Heart right ventricle (tissue), 16 donors: ENCODE measurements around the gene HORMAD2. TPM values are rescaled to one million over a fixed set of nuclear protein-coding genes. Genes with fewer than 3 reads are reported as not detected.
"Not testable (repeated sequence)": the region's sequence is repeated elsewhere in the genome, so short reads cannot be mapped to it uniquely, and the experiment has no call there.

Source experiments
- ATAC-seq, 8 donors: fragments of 200-7000 bp; cut with Tn5 transposase; one replicate each; pipeline ENCODE4 v1.9.1; 2020; ENCODE audit warnings: mild to moderate bottlenecking in 8 of 8, moderate library complexity in 8 of 8, moderate number of reproducible peaks in 1 of 8
- DNase-seq, 2 donors: peaks; one replicate each; pipeline ENCODE4 v3.0.0-alpha.2; 2020
- H3K27ac ChIP-seq, 10 donors: fragments of 200-600 bp; sonication (generic) in 2 of 10; one replicate each; pipeline versions ENCODE4 v1.5.0 to v1.8.0; 2020 to 2022; ENCODE audit warnings: mild to moderate bottlenecking in 3 of 10
- H3K27me3 ChIP-seq, 7 donors: fragments of 200-600 bp; one replicate each; pipeline ENCODE4 v1.8.0; 2021 to 2022; ENCODE audit warnings: mild to moderate bottlenecking in 2 of 7
- H3K36me3 ChIP-seq, 9 donors: fragments of 200-600 bp; sonication (generic) in 1 of 9; one replicate each; pipeline versions ENCODE4 v1.5.0 to v1.8.0; 2020 to 2022; ENCODE audit warnings: mild to moderate bottlenecking in 2 of 9
- H3K4me1 ChIP-seq, 9 donors: fragments of 200-600 bp; sonication (generic) in 1 of 9; one replicate each; pipeline versions ENCODE4 v1.5.0 to v1.8.0; 2020 to 2022; ENCODE audit warnings: mild to moderate bottlenecking in 4 of 9
- H3K4me3 ChIP-seq, 10 donors: fragments of 200-600 bp; sonication (generic) in 2 of 10; one replicate each; pipeline versions ENCODE4 v1.5.0 to v1.8.0; 2020 to 2022; ENCODE audit warnings: mild to moderate bottlenecking in 7 of 10, moderate library complexity in 2 of 10
- H3K9me3 ChIP-seq, 11 donors: fragments of 200-600 bp in 10 of 11; sonication (generic) in 2 of 11; one replicate each; pipeline versions ENCODE4 v1.5.0 to v1.8.0; 2013 to 2022; ENCODE audit warnings: mild to moderate bottlenecking in 2 of 11, control low read depth in 1 of 11, moderate library complexity in 1 of 11
- WGBS, 2 donors: extraction: QIAGEN DNeasy Blood & Tissue Kit; methylation state at CpG; one replicate each; pipeline ENCODE4 v1.1.7; 2013; ENCODE audit warnings: inconsistent platforms in 1 of 2; 5-methylcytosine and 5-hydroxymethylcytosine counted together
- intact Hi-C, 10 donors: fragments of 100-400 bp; cut with DNase I; formaldehyde crosslinking; loops; one replicate each; pipeline versions ENCODE4 v1.11.1 to v1.14.2; 2022
- polyA plus RNA-seq, 2 donors: library from polyadenylated mRNA; stranded (reverse); fragments of 200-250 nt; gene quantifications; one replicate each; pipeline ENCODE4 v1.2.3, GENCODE V29; 2013
- total RNA-seq, 10 donors: library from RNA; stranded (reverse); fragmentation: NEBNext Ultra II Directional in 3 of 10; extraction: Animal tissue kit (Norgen Biotek cat#: 25700) in 3 of 10; gene quantifications; one replicate each; pipeline versions ENCODE4 v1.2.1 to v1.2.4, GENCODE V29; 2021 to 2023
- TF ChIP-seq, protein P1 (sequence below), 9 donors: fragments of 200-600 bp; sonication (generic) in 2 of 9; IDR thresholded peaks; one replicate each; pipeline versions ENCODE4 v1.5.0 to v1.8.0; 2021 to 2022; ENCODE audit warnings: antibody characterized with exemption in 9 of 9, mild to moderate bottlenecking in 5 of 9, moderate library complexity in 1 of 9
- donor health status: Arrhythmogenic right ventricular cardiomyopathy.
- donor health status: ischemic (EF 13 %, LVEDD 7.1; RV severe dilation, severe dysfunction).
- donor health status: healthy with polysubstance abuse.
- donor health status: DM: no; HTN: yes; CAD: no.
- donor health status: DM: no; HTN: no; CAD: no.
- donor health status: ischemic (EF 25% LVEDD 6.9; RV normal size, moderate dysfunction).
- donor health status: ischemic (EF 25% LVEDD 5.7; RV mildly dilated, moderate dysfunction).
- donor health status: healthy.
- donor health status: DM: yes; HTN: yes; CAD: no.
- donor health status: Ischemic cardiomyopathy.
- donor health status: ischemic (EF 35%, LVEDD 5.7; RV mildly dilated, moderate dysfunction).
- donor health status: nonischemic (EF 11% LVEDD 7.7; RV severe dilation, severe dysfunction).
- donor health status: DM: yes; HTN: yes; CAD: no.
- donor health status: PGD.
- donor health status: ischemic (EF 29% LVEDD 5.4; RV normal size, mild dysfunction).
- donor health status: nonischemic (EF 23%, LVEDD 6.1; RV moderate dilation, normal function).

HORMAD2 gene
- total and polyA plus RNA-seq, 12 donors = not detected

GRCh38 chr22:30092686-30093085 lies 12.4 kb downstream of the HORMAD2 start:
- TF ChIP-seq, protein P1, sequence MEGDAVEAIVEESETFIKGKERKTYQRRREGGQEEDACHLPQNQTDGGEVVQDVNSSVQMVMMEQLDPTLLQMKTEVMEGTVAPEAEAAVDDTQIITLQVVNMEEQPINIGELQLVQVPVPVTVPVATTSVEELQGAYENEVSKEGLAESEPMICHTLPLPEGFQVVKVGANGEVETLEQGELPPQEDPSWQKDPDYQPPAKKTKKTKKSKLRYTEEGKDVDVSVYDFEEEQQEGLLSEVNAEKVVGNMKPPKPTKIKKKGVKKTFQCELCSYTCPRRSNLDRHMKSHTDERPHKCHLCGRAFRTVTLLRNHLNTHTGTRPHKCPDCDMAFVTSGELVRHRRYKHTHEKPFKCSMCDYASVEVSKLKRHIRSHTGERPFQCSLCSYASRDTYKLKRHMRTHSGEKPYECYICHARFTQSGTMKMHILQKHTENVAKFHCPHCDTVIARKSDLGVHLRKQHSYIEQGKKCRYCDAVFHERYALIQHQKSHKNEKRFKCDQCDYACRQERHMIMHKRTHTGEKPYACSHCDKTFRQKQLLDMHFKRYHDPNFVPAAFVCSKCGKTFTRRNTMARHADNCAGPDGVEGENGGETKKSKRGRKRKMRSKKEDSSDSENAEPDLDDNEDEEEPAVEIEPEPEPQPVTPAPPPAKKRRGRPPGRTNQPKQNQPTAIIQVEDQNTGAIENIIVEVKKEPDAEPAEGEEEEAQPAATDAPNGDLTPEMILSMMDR (IDR thresholded peaks at IDR 0.05) = no peak
- DNase-seq = no peak
- WGBS, 2 donors = 69 to 79% methylated on average over 1 of the region's 1 CpG
- H3K27ac ChIP-seq = no peak overlapping the region
- peaks cover 0 to 40% (median 18%) of the 10 kb centered on the region in 7 donors for H3K27me3 ChIP-seq
- no peak overlapping the region for H3K4me3 ChIP-seq
- peaks cover 0 to 10% (median 6%) of the 10 kb centered on the region in 11 donors for H3K9me3 ChIP-seq
- intact Hi-C loops = loop anchor here in 1 of 10 donors (5.0 kb wide), 1 partner anchor 460 kb away; no protein-coding TSS in a partner anchor
- no peak for ATAC-seq
- H3K36me3 ChIP-seq = no peaks in the 10 kb centered on the region
- peaks cover 0 to 7% (median 0%) of the 10 kb centered on the region in 9 donors for H3K4me1 ChIP-seq

DNA sequence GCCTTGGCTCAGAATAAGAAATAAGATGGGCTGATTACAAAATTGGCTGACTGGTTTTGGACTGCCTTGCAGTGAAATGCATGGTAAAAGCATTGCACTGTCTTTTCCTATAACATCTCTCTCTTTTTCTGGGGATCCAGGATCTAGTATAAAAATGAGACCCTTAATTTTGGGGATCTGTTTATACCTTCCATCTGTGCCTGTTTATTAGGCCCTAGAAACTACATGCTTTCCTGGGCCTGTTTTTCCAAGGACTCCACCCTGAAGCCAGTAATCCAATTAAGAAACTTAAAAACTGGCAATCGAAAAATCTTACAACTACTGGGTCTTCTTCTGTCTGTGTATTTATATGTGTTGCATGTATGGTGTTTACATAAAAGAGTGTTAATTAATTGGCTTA lies 14.5 kb downstream of the HORMAD2 start:
- ATAC-seq = no peak
- H3K36me3 ChIP-seq = no peaks in the 10 kb centered on the region
- peaks cover 0 to 58% (median 33%) of the 10 kb centered on the region in 7 donors for H3K27me3 ChIP-seq
- 91% methylated on average over 1 of the region's 1 CpG for WGBS, 2 donors
- H3K4me3 ChIP-seq = no peak overlapping the region
- no peak for DNase-seq
- TF ChIP-seq, protein P1 (IDR thresholded peaks at IDR 0.05) = no peak
- H3K4me1 ChIP-seq = no peaks in the 10 kb centered on the region
- H3K9me3 ChIP-seq = peaks cover 0 to 10% (median 6%) of the 10 kb centered on the region in 11 donors
- intact Hi-C loops = loop anchor here in 1 of 10 donors (5.0 kb wide), 1 partner anchor 463 kb away; no protein-coding TSS in a partner anchor
- no peak overlapping the region for H3K27ac ChIP-seq

DNA sequence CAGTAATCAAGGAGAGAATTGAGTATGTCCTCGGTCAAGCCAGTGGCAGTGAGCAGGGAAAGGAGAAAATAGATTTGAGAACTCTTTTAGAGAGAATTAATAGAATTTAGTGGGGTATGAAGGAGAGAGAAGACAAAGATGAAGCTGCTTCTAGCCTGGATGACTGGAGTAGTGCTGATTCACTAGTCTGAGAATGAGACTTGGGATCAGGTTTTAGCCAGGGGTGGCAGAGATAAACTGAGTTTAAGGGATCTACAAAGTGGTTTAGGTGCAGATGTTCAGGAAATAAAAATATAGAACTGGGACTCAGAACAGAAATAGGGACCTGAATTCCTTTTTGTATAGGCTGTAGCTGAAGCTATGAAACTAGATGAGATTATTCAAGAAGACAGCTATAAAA lies 17.6 kb downstream of the HORMAD2 start:
- Histone ChIP-seq H3K27me3 (peaks cover 0 to 59% (median 27%) of the 10 kb centered on the region in 7 donors), H3K27ac (no peak overlapping the region), H3K4me3 (no peak overlapping the region), H3K4me1 (no peaks in the 10 kb centered on the region), H3K9me3 (peaks cover 0 to 4% (median under 1%) of the 10 kb centered on the region in 11 donors), H3K36me3 (no peaks in the 10 kb centered on the region)
- intact Hi-C loops = no loop called here
- WGBS, 2 donors = 30 to 33% methylated on average over 1 of the region's 1 CpG
- TF ChIP-seq, protein P1 (IDR thresholded peaks at IDR 0.05) = no peak
- DNase-seq (no peak), ATAC-seq (no peak)

- not testable (repeated sequence) for H3K4me3 ChIP-seq
- intact Hi-C loops = loop anchor here in 1 of 10 donors (10.0 kb wide), 1 partner anchor 294 kb away; the partner anchor contains the start of gene SEC14L2
- 46 to 58% methylated on average over 2 of the region's 2 CpGs for WGBS, 2 donors
Measured at GRCh38 chr22:30100770-30101169, 20.5 kb downstream of the HORMAD2 start.

DNA sequence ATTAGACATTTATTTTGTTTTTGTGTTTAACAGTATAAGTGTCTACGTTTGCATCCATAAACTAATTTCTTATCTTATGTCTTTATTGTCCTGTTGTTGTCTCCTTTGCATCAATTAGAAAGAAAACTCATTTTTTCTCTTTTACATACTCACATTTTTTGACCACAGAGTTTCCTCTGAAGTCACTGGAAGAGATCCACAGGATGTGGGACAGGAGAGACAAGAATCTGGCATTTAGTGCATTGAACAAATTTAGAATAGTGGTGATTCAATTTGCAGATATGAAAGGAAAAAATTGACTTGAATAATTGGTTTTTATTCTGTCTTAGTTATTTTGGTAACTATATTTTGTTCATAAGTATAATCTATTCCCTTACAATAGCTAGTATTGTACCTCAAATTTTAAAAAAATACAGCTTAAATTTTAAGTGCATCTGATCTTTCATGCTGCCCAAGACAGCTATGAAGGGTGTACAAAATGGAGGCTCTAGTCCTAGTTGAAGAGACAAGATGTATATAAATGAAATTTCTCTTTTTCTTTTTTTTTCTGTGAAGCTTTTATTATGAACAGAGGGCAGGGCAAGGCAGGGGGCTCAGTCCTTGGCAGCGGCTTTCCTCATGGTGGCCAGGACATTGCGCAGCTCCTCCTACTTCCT lies 24.4 kb downstream of the HORMAD2 start:
- 76 to 81% methylated on average over 3 of the region's 3 CpGs for WGBS, 2 donors
- Histone ChIP-seq H3K27ac (no peak overlapping the region), H3K36me3 (no peaks in the 10 kb centered on the region), H3K27me3 (peaks cover 0 to 31% (median 18%) of the 10 kb centered on the region in 7 donors), H3K9me3 (no peaks in the 10 kb centered on the region), H3K4me1 (peaks cover 0 to 5% (median 0%) of the 10 kb centered on the region in 9 donors), H3K4me3 (no peak overlapping the region)
- no peak for DNase-seq
- TF ChIP-seq, protein P1 (IDR thresholded peaks at IDR 0.05) = no peak
- intact Hi-C loops = loop anchor here in 6 of 10 donors (5.0 to 10.0 kb wide), 3 partner anchors 278 to 290 kb away; partner anchors contain the start of genes RNF215 (in 4 of the 6) and SEC14L2 (in 1 of the 6)
- no peak for ATAC-seq

More at GRCh38 chr22:30100770-30101169, 20.5 kb downstream of the HORMAD2 start:
- H3K4me1 ChIP-seq, H3K9me3 ChIP-seq, H3K36me3 ChIP-seq, H3K27ac ChIP-seq, ATAC-seq, DNase-seq: not testable (repeated sequence)
- peaks cover 0 to 55% (median 31%) of the 10 kb centered on the region in 7 donors for H3K27me3 ChIP-seq
